Endodermal cell (in vitro differentiated cells): ENCODE data around the gene THSD4. TPM values are rescaled to one million over a fixed set of nuclear protein-coding genes. Genes with fewer than 3 reads are reported as not detected.

Experiments
- DNase-seq: peaks from one replicate; pipeline ENCODE4 v3.0.0-alpha.2; 2017
- H3K27ac ChIP-seq: 2 replicates; pipeline ENCODE4 v1.5.1; 2013; ENCODE audit warnings: mild to moderate bottlenecking, low read depth, low read length, moderate library complexity
- H3K27me3 ChIP-seq: 2 replicates; pipeline ENCODE4 v1.6.1; 2013; ENCODE audit warnings: mild to moderate bottlenecking, low read length, moderate library complexity; ENCODE audit not compliant: insufficient read depth, control insufficient read depth, poor library complexity, severe bottlenecking
- H3K36me3 ChIP-seq: 2 replicates; pipeline ENCODE4 v1.7.0; 2013; ENCODE audit warnings: mild to moderate bottlenecking, low read length, moderate library complexity; ENCODE audit not compliant: control insufficient read depth, insufficient read depth
- H3K4me1 ChIP-seq: one replicate; pipeline ENCODE4 v1.7.0; 2013; ENCODE audit warnings: low read length; ENCODE audit not compliant: control insufficient read depth, insufficient read depth
- H3K4me3 ChIP-seq: 2 replicates; pipeline ENCODE4 v1.5.1; 2013; ENCODE audit warnings: mild to moderate bottlenecking, low read length, moderate library complexity
- H3K9ac ChIP-seq: 2 replicates; pipeline ENCODE4 v1.6.1; 2013; ENCODE audit warnings: mild to moderate bottlenecking, low read length, moderate library complexity; ENCODE audit not compliant: poor library complexity, severe bottlenecking; ENCODE audit errors: extremely low read depth
- H3K9me3 ChIP-seq: 2 replicates; pipeline ENCODE4 v1.6.1; 2013; ENCODE audit warnings: mild to moderate bottlenecking, low read length, moderate library complexity; ENCODE audit not compliant: control insufficient read depth
- H3K27ac Mint-ChIP-seq: 2 replicates; pipeline ENCODE4 v1.8.0; 2020; ENCODE audit warnings: mixed read lengths
- H3K27me3 Mint-ChIP-seq: 2 replicates; pipeline ENCODE4 v1.8.0; 2021; ENCODE audit warnings: mild to moderate bottlenecking, mixed read lengths; ENCODE audit not compliant: insufficient read depth
- H3K36me3 Mint-ChIP-seq: 2 replicates; pipeline ENCODE4 v1.8.0; 2020; ENCODE audit warnings: low read depth, mixed read lengths
- H3K4me1 Mint-ChIP-seq: 2 replicates; pipeline ENCODE4 v1.8.0; 2020; ENCODE audit warnings: mixed read lengths
- H3K4me3 Mint-ChIP-seq: 2 replicates; pipeline ENCODE4 v1.8.0; 2020; ENCODE audit warnings: mild to moderate bottlenecking, moderate library complexity, mixed read lengths
- H3K9me3 Mint-ChIP-seq: 2 replicates; pipeline ENCODE4 v1.8.0; 2020; ENCODE audit warnings: mild to moderate bottlenecking, mixed read lengths
- WGBS, 2 experiments: methylation state at CpG; one replicate each; pipeline versions ENCODE4 v1.1.5 to v1.1.7; 2013; ENCODE audit warnings: missing lambda C conversion rate in 2 of 2, mixed read lengths in 1 of 2; ENCODE audit not compliant: insufficient coverage in 1 of 2, insufficient read length in 1 of 2; 5-methylcytosine and 5-hydroxymethylcytosine counted together
- total RNA-seq, 2 donors: library from RNA; stranded (reverse); fragmentation: NEBNext Ultra II Directional in 1 of 2; extraction: Animal tissue kit (Norgen Biotek cat#: 25700) in 1 of 2; gene quantifications; 2 replicates in 1 of 2; 3 replicates in 1 of 2; pipeline ENCODE4 v1.2.1, GENCODE V29; 2021
- TF ChIP-seq, protein P1 (sequence below): fragments of 200-600 bp; sonication (generic); conservative IDR thresholded peaks from 2 replicates; pipeline ENCODE4 v1.5.0; 2021; ENCODE audit warnings: antibody characterized with exemption, mild to moderate bottlenecking

The THSD4 gene
- total RNA-seq, 2 donors from 2014 or later: 4.6 to 5.4 TPM

DNA sequence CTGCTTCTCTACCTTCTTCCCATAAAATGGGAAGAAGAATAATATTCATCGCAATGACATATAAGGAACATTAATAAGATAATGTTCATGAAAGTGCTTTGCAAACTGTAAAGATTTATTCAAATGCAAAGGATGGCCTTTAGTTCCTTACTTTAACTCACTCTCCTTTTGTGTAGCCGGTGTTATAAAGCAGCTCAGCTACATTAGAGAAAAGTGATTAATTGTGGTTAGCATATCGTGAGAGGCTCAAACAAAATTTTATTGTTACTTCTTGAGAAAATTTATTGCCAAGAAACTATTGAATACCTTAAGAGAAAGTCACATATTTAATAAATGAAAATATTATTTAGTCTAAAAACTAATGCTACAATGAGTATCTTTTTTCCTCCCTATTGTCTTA, 444.3 kb downstream of the THSD4 start:
- Histone ChIP-seq H3K4me3 (no peak overlapping the region), H3K4me1 (no peaks in the 10 kb centered on the region), H3K9ac (no peak overlapping the region), H3K9me3 (no peaks in the 10 kb centered on the region), H3K36me3 (no peaks in the 10 kb centered on the region), H3K27me3 (no peaks in the 10 kb centered on the region), H3K27ac (no peak overlapping the region)
- Mint-ChIP-seq H3K27ac (no peak overlapping the region), H3K4me1 (no peaks in the 10 kb centered on the region), H3K9me3 (no peaks in the 10 kb centered on the region), H3K4me3 (no peak overlapping the region), H3K27me3 (no peaks in the 10 kb centered on the region), H3K36me3 (no peaks in the 10 kb centered on the region)
- no peak for DNase-seq
- TF ChIP-seq, protein P1, sequence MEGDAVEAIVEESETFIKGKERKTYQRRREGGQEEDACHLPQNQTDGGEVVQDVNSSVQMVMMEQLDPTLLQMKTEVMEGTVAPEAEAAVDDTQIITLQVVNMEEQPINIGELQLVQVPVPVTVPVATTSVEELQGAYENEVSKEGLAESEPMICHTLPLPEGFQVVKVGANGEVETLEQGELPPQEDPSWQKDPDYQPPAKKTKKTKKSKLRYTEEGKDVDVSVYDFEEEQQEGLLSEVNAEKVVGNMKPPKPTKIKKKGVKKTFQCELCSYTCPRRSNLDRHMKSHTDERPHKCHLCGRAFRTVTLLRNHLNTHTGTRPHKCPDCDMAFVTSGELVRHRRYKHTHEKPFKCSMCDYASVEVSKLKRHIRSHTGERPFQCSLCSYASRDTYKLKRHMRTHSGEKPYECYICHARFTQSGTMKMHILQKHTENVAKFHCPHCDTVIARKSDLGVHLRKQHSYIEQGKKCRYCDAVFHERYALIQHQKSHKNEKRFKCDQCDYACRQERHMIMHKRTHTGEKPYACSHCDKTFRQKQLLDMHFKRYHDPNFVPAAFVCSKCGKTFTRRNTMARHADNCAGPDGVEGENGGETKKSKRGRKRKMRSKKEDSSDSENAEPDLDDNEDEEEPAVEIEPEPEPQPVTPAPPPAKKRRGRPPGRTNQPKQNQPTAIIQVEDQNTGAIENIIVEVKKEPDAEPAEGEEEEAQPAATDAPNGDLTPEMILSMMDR: no peak
- 0% methylated on average over 1 of the region's 3 CpGs; no CpG with 5 or more reads in 1 of the 2 experiments for WGBS, 2 experiments

DNA sequence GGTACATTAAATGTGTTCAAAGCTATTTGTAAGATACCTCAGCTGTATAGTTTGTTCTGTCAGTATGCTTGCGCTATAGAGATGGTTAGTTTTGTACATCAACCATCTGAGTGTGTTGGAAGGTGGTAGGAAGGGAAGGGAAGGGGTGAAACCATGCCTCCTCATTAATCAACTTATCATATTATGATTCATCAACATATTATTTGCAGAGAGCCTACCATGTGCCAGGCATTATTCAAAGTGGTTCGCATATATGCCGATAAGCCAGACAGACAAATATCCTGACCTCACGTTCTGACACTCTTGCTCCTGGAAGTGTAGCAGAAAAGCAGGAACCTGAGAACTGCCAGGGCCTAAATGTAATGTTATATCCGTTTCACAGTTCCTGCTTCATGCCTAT, 447.0 kb downstream of the THSD4 start:
- H3K4me1 Mint-ChIP-seq: peaks cover 2% of the 10 kb centered on the region
- Histone ChIP-seq H3K27me3 (no peaks in the 10 kb centered on the region), H3K27ac (no peak overlapping the region), H3K36me3 (no peaks in the 10 kb centered on the region), H3K4me3 (no peak overlapping the region), H3K4me1 (no peaks in the 10 kb centered on the region), H3K9ac (no peak overlapping the region), H3K9me3 (no peaks in the 10 kb centered on the region)
- DNase-seq: no peak
- H3K27ac Mint-ChIP-seq: no peak overlapping the region
- H3K36me3 Mint-ChIP-seq: no peaks in the 10 kb centered on the region
- TF ChIP-seq, protein P1: no peak
- H3K4me3 Mint-ChIP-seq: no peak overlapping the region
- no peaks in the 10 kb centered on the region for H3K9me3 Mint-ChIP-seq
- 96 to 100% methylated on average over 1 to 5 of the region's 5 CpGs for WGBS, 2 experiments
- H3K27me3 Mint-ChIP-seq: no peaks in the 10 kb centered on the region

DNA sequence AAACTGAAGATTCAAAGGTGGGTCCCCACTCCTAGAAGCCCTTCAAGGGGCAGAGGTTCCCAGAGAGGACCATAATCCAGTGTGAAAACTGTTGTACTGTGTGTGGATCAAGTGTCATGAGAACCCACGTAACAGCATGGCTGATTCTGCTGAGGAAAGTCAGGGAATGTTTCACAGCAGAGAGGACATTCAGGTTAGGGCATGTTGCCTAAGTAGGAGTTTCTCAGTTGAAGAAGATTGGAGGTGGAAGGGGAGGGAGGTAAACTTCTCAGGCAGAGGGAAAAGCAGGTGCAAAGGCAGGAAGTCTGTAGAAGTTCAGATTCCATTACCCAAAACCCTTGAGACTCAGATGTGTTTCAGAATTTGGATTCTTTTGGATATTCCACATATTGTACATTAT, 448.9 kb downstream of the THSD4 start:
- Histone ChIP-seq H3K36me3 (no peaks in the 10 kb centered on the region), H3K4me3 (no peak overlapping the region), H3K4me1 (no peaks in the 10 kb centered on the region), H3K27me3 (no peaks in the 10 kb centered on the region), H3K9me3 (no peaks in the 10 kb centered on the region), H3K9ac (no peak overlapping the region), H3K27ac (no peak overlapping the region)
- TF ChIP-seq, protein P1: no peak
- WGBS, 2 experiments: 0% methylated on average over 1 of the region's 1 CpG
- no peak for DNase-seq
- Mint-ChIP-seq H3K27me3 (no peaks in the 10 kb centered on the region), H3K27ac (no peak overlapping the region), H3K4me1 (peaks cover 2% of the 10 kb centered on the region), H3K9me3 (no peaks in the 10 kb centered on the region), H3K36me3 (no peaks in the 10 kb centered on the region), H3K4me3 (no peak overlapping the region)
